IMR-90 (cell line): Measurements from ENCODE around the gene RNF138. TPM values are rescaled to one million over a fixed set of nuclear protein-coding genes. Genes with fewer than 3 reads are reported as not detected.
A peak's percentile ranks its signal among the peaks of the same experiment; 100 is the strongest.

Experiments used
- ATAC-seq: fragments of 200-7000 bp; cut with Tn5 transposase; 2 replicates; pipeline ENCODE4 v1.9.1; 2020; ENCODE audit warnings: low read depth, mild to moderate bottlenecking, moderate library complexity
- BruUV-seq: library from RNA; stranded (reverse); fragments of 400-500 nt; replicated peaks from 2 replicates; lab custom pipeline; 2021; lab: Mats Ljungman, UMichigan
- CTCF ChIA-PET: fragments of 300-600 bp; formaldehyde crosslinking; extraction: SDS; loops from one replicate; lab custom pipeline; 2021; ENCODE audit warnings: antibody characterized with exemption; lab: Yijun Ruan, JAX
- POLR2A ChIA-PET: fragments of 300-600 bp; sonication (Branson Sonifier 250); formaldehyde crosslinking; loops from one replicate; lab custom pipeline; 2022; ENCODE audit warnings: antibody characterized with exemption; ENCODE audit not compliant: unreplicated experiment; lab: Charles Lee
- DNase-seq: peaks from one replicate; pipeline ENCODE4 v3.0.0; 2013
- H2AFZ ChIP-seq: replicated peaks from 2 replicates; pipeline ENCODE3; 2013; ENCODE audit warnings: low read length, mild to moderate bottlenecking; ENCODE audit not compliant: poor library complexity
- H2AK5ac ChIP-seq: 2 replicates; pipeline ENCODE4 v1.6.1; 2013; ENCODE audit warnings: low read depth, low read length, inconsistent platforms
- H2AK9ac ChIP-seq: replicated peaks from 2 replicates; pipeline ENCODE3; 2013; ENCODE audit warnings: mild to moderate bottlenecking, low read depth, low read length, moderate library complexity; ENCODE audit not compliant: poor library complexity
- H2BK120ac ChIP-seq: 2 replicates; pipeline ENCODE4 v1.6.1; 2013; ENCODE audit warnings: low read depth, low read length, inconsistent platforms
- H2BK15ac ChIP-seq: 3 replicates; pipeline ENCODE4 v1.6.1; 2013; ENCODE audit warnings: low read depth, low read length, inconsistent platforms
- H2BK20ac ChIP-seq: 2 replicates; pipeline ENCODE4 v1.6.1; 2013; ENCODE audit warnings: low read depth, mild to moderate bottlenecking, inconsistent platforms, low read length, moderate library complexity
- H2BK5ac ChIP-seq: 2 replicates; pipeline ENCODE4 v1.6.1; 2013; ENCODE audit warnings: mild to moderate bottlenecking, low read depth, low read length, inconsistent platforms; ENCODE audit not compliant: poor library complexity, severe bottlenecking
- H3K14ac ChIP-seq: replicated peaks from 2 replicates; pipeline ENCODE4 v1.6.1; 2013; ENCODE audit warnings: low read depth, low read length, inconsistent platforms
- H3K18ac ChIP-seq: 2 replicates; pipeline ENCODE4 v1.6.1; 2013; ENCODE audit warnings: low read depth, low read length, control low read depth
- H3K23ac ChIP-seq: 2 replicates; pipeline ENCODE4 v1.6.1; 2013; ENCODE audit warnings: low read depth, low read length, inconsistent platforms
- H3K27ac ChIP-seq: 2 replicates; pipeline ENCODE4 v1.5.1; 2013; ENCODE audit warnings: mild to moderate bottlenecking, control low read depth, low read length; ENCODE audit not compliant: insufficient read depth
- H3K27me3 ChIP-seq: 2 replicates; pipeline ENCODE4 v1.6.1; 2013; ENCODE audit warnings: low read length; ENCODE audit not compliant: control insufficient read depth, insufficient read depth
- H3K36me3 ChIP-seq: 2 replicates; pipeline ENCODE4 v1.6.1; 2013; ENCODE audit warnings: low read length, mixed read lengths; ENCODE audit not compliant: control insufficient read depth, insufficient read depth
- H3K4ac ChIP-seq: 2 replicates; pipeline ENCODE4 v1.6.1; 2013; ENCODE audit warnings: low read depth, low read length, inconsistent platforms
- H3K4me1 ChIP-seq: 2 replicates; pipeline ENCODE4 v1.6.1; 2013; ENCODE audit warnings: low read length, mixed read lengths; ENCODE audit not compliant: control insufficient read depth, insufficient read depth
- H3K4me2 ChIP-seq: 2 replicates; pipeline ENCODE4 v1.6.1; 2013; ENCODE audit warnings: low read depth, mild to moderate bottlenecking, control low read depth, low read length, moderate library complexity
- H3K4me3 ChIP-seq: 2 replicates; pipeline ENCODE4 v1.5.1; 2013; ENCODE audit warnings: low read depth, mild to moderate bottlenecking, control low read depth, low read length, moderate library complexity; ENCODE audit not compliant: insufficient read depth
- H3K56ac ChIP-seq: 2 replicates; pipeline ENCODE4 v1.6.1; 2013; ENCODE audit warnings: low read length, inconsistent platforms; ENCODE audit not compliant: insufficient read depth; ENCODE audit errors: extremely low read depth
- H3K79me1 ChIP-seq, 2 experiments: 2 replicates each; pipeline ENCODE4 v1.6.1; 2013; ENCODE audit warnings: low read length in 2 of 2, inconsistent platforms in 1 of 2, low read depth in 1 of 2
- H3K9ac ChIP-seq: 2 replicates; pipeline ENCODE4 v1.6.1; 2013; ENCODE audit warnings: low read depth, low read length, control low read depth
- H3K9me1 ChIP-seq: 2 replicates; pipeline ENCODE4 v1.6.1; 2013; ENCODE audit warnings: low read length, inconsistent platforms; ENCODE audit not compliant: insufficient read depth
- H3K9me3 ChIP-seq: 2 replicates; pipeline ENCODE4 v1.6.1; 2013; ENCODE audit warnings: low read length; ENCODE audit not compliant: control insufficient read depth, insufficient read depth
- H4K20me1 ChIP-seq: 2 replicates; pipeline ENCODE4 v1.6.1; 2013; ENCODE audit warnings: low read length, inconsistent platforms; ENCODE audit not compliant: insufficient read depth
- H4K5ac ChIP-seq: 2 replicates; pipeline ENCODE4 v1.6.1; 2013; ENCODE audit warnings: mild to moderate bottlenecking, low read depth, low read length, control low read depth
- H4K8ac ChIP-seq, 2 experiments: 2 replicates each; pipeline ENCODE4 v1.6.1; 2013; ENCODE audit warnings: low read depth in 2 of 2, low read length in 2 of 2, control low read depth in 1 of 2, inconsistent platforms in 1 of 2
- H4K91ac ChIP-seq: 2 replicates; pipeline ENCODE4 v1.6.1; 2013; ENCODE audit warnings: low read depth, low read length, inconsistent platforms; ENCODE audit not compliant: insufficient read depth
- BHLHE40 ChIP-seq: fragments of 150-350 bp; IDR thresholded peaks from 2 replicates; pipeline ENCODE4 v1.6.1; 2016; ENCODE audit warnings: mild to moderate bottlenecking, low read depth, low read length
- FOS ChIP-seq: fragments of 150-350 bp; IDR thresholded peaks from 2 replicates; pipeline ENCODE4 v1.6.1; 2016; ENCODE audit warnings: low read depth, low read length
- MAFK ChIP-seq: IDR thresholded peaks from 2 replicates; pipeline ENCODE4 v1.6.1; 2012; ENCODE audit warnings: low read depth, low read length, improper control_type of control experiment
- MXI1 ChIP-seq: IDR thresholded peaks from 2 replicates; pipeline ENCODE4 v1.6.1; 2012; ENCODE audit warnings: low read depth, mild to moderate bottlenecking, low read length, moderate library complexity, borderline replicate concordance
- NFE2L2 ChIP-seq: fragments of 150-350 bp; IDR thresholded peaks from 2 replicates; pipeline ENCODE4 v1.6.1; 2016; ENCODE audit warnings: low read depth, mild to moderate bottlenecking, low read length
- WGBS, 2 experiments: methylation state at CpG; one replicate each; pipeline versions ENCODE4 v1.1.5 to v1.1.7; 2013; ENCODE audit warnings: missing lambda C conversion rate in 2 of 2; ENCODE audit not compliant: insufficient read length in 1 of 2; ENCODE audit errors: extremely low coverage in 2 of 2; 5-methylcytosine and 5-hydroxymethylcytosine counted together
- dilution Hi-C: fragments of 300-500 bp; cut with HindIII; formaldehyde crosslinking; loops from one replicate; pipeline ENCODE4 v1.14.3; 2018; ENCODE audit warnings: low sequenced_read_pairs; ENCODE audit not compliant: unreplicated experiment
- in situ Hi-C: fragments of 300-500 bp; cut with MboI; formaldehyde crosslinking; loops from 3 replicates; pipeline ENCODE4 v1.14.3; 2019; ENCODE audit warnings: low sequenced_read_pairs, inconsistent platforms, mixed read lengths
- intact Hi-C: fragments of 100-400 bp; cut with micrococcal nuclease; formaldehyde crosslinking; loops from 2 replicates; pipeline ENCODE4 v1.10.0; 2022
- polyA plus RNA-seq, 3 experiments: library from polyadenylated mRNA; depleted of rRNA; stranded (reverse); fragments of >200 nt; gene quantifications; 2 replicates each; pipeline ENCODE4 v1.2.3, GENCODE V29; 2012; ENCODE audit warnings: low replicate concordance in 1 of 3
- total RNA-seq: library from RNA; depleted of rRNA; stranded (reverse); fragments of >200 nt; gene quantifications from 2 replicates; pipeline ENCODE4 v1.2.3, GENCODE V29; 2012

Gene RNF138
- total and polyA plus RNA-seq, 2 of the 4 experiments (the other 2 are of a cell fraction): 18.1 to 36.0 TPM

- Histone ChIP-seq H2BK20ac (no peak overlapping the region), H2BK120ac (no peak overlapping the region), H4K91ac (no peak overlapping the region), H2AK9ac (no peak overlapping the region), H3K4ac (no peak overlapping the region), H3K23ac (no peak overlapping the region), H3K79me1 (no peaks in the 10 kb centered on the region), H3K4me3 (no peak overlapping the region), H4K5ac (no peak overlapping the region), H3K9me3 (no peaks in the 10 kb centered on the region), H3K4me1 (no peaks in the 10 kb centered on the region), H3K18ac (no peak overlapping the region), H2BK15ac (no peak overlapping the region), H3K56ac (no peak overlapping the region), H3K36me3 (no peaks in the 10 kb centered on the region), H2AK5ac (no peak overlapping the region), H4K8ac (no peak overlapping the region), H2BK5ac (no peak overlapping the region), H3K4me2 (no peak overlapping the region), H3K14ac (no peak overlapping the region), H4K20me1 (no peaks in the 10 kb centered on the region), H3K9me1 (no peaks in the 10 kb centered on the region), H2AFZ (no peak overlapping the region), H3K9ac (no peak overlapping the region), H3K27ac (no peak overlapping the region), H3K27me3 (no peaks in the 10 kb centered on the region)
- dilution Hi-C loops: no loop called here
- TF ChIP-seq NFE2L2: no peak
- peak; percentile 8; the same call in 1 of the 2 replicates for TF ChIP-seq MAFK
- no peak for TF ChIP-seq MXI1
- no peak for TF ChIP-seq BHLHE40
- no peak for TF ChIP-seq FOS
- in situ Hi-C loops: no loop called here
- no peak for DNase-seq
- no CpG with 5 or more reads among the region's 3 CpGs for WGBS, 2 experiments
- intact Hi-C loops: no loop called here
- ChIA-PET CTCF (no interaction called here), POLR2A (no interaction called here)
- BruUV-seq: no TSS peak
- no peak for ATAC-seq
These were observed 82.0 kb downstream of the RNF138 start for GRCh38 chr18:32173654-32174053.
